B cell (primary cell): Measurements from ENCODE around the gene LIN37. TPM values are rescaled to one million over a fixed set of nuclear protein-coding genes. Genes with fewer than 3 reads are reported as not detected.

Experiments used
- ATAC-seq: fragments of 200-7000 bp; cut with Tn5 transposase; one replicate; pipeline ENCODE4 v1.10.0; 2021; ENCODE audit warnings: low read depth, mild to moderate bottlenecking, moderate number of reproducible peaks, moderate library complexity
- CTCF ChIA-PET: fragments of 350-600 bp; sonication (Branson Sonifier 250); formaldehyde crosslinking; loops from one replicate; lab custom pipeline; 2021; ENCODE audit warnings: antibody characterized with exemption, inconsistent platforms; lab: Charles Lee
- POLR2A ChIA-PET: fragments of 350-600 bp; sonication (Branson Sonifier 250); formaldehyde crosslinking; loops from one replicate; lab custom pipeline; 2021; ENCODE audit warnings: antibody characterized with exemption; lab: Charles Lee
- DNase-seq: peaks from one replicate; pipeline ENCODE4 v3.0.0; 2013
- H2AFZ ChIP-seq: 2 replicates; pipeline ENCODE4 v1.6.1; 2012; ENCODE audit warnings: mild to moderate bottlenecking, low read depth, low read length; ENCODE audit not compliant: insufficient read depth, poor library complexity, severe bottlenecking
- H3K27ac ChIP-seq, 2 donors: 1 replicate in 1 of 2; 2 replicates in 1 of 2; pipeline ENCODE4 v1.5.1; 2012 to 2013; ENCODE audit warnings: low read length in 2 of 2, mild to moderate bottlenecking in 2 of 2, moderate library complexity in 1 of 2
- H3K27me3 ChIP-seq, 4 experiments: fragments of 200-600 bp in 1 of 4; sonication (generic) in 1 of 4; replicated peaks in 1 of 4; 1 replicate in 2 of 4; 2 replicates in 2 of 4; pipeline versions ENCODE4 v1.6.1 to v1.7.0; 2013 to 2016; ENCODE audit warnings: low read length in 3 of 4, mild to moderate bottlenecking in 2 of 4, mixed read lengths in 1 of 4, moderate library complexity in 1 of 4; ENCODE audit not compliant: insufficient read depth in 4 of 4, control insufficient read depth in 3 of 4; ENCODE audit errors: control extremely low read depth in 1 of 4
- H3K36me3 ChIP-seq, 2 experiments: replicated peaks in 1 of 2; 1 replicate in 1 of 2; 2 replicates in 1 of 2; pipeline versions ENCODE4 v1.6.1 to v1.7.1; 2013; ENCODE audit warnings: low read length in 1 of 2; ENCODE audit not compliant: insufficient read depth in 2 of 2, control insufficient read depth in 1 of 2; ENCODE audit errors: control extremely low read depth in 1 of 2, extremely low read depth in 1 of 2
- H3K4me1 ChIP-seq, 2 donors: fragments of 200-600 bp in 1 of 2; sonication (generic) in 1 of 2; 1 replicate in 1 of 2; 2 replicates in 1 of 2; pipeline versions ENCODE4 v1.5.1 to v1.6.1; 2013 to 2017; ENCODE audit warnings: low read length in 2 of 2; ENCODE audit not compliant: control insufficient read depth in 2 of 2, insufficient read depth in 2 of 2
- H3K4me2 ChIP-seq: replicated peaks from 2 replicates; pipeline ENCODE3; 2012; ENCODE audit warnings: mild to moderate bottlenecking, low read depth, low read length; ENCODE audit not compliant: poor library complexity, severe bottlenecking
- H3K4me3 ChIP-seq, 5 experiments: fragments of 200-600 bp in 1 of 5; sonication (generic) in 1 of 5; 1 replicate in 3 of 5; 2 replicates in 2 of 5; pipeline versions ENCODE4 v1.5.1 to v1.7.0; 2011 to 2016; ENCODE audit warnings: low read length in 4 of 5, mild to moderate bottlenecking in 4 of 5, low read depth in 2 of 5, control low read depth in 1 of 5, moderate library complexity in 1 of 5; ENCODE audit not compliant: insufficient read depth in 1 of 5; ENCODE audit errors: control extremely low read depth in 1 of 5, extremely low read depth in 1 of 5
- H3K79me2 ChIP-seq: fragments of 200-600 bp; sonication (generic); one replicate; pipeline ENCODE4 v1.6.0; 2016; ENCODE audit warnings: low read length; ENCODE audit not compliant: control insufficient read depth, insufficient read depth
- H3K9ac ChIP-seq: fragments of 200-600 bp; sonication (generic); 2 replicates; pipeline ENCODE4 v1.6.1; 2017; ENCODE audit warnings: mild to moderate bottlenecking, low read length, moderate library complexity
- H3K9me3 ChIP-seq, 3 donors: one replicate each; pipeline versions ENCODE4 v1.6.1 to v1.7.1; 2013; ENCODE audit warnings: low read length in 2 of 3; ENCODE audit not compliant: control insufficient read depth in 2 of 3, insufficient read depth in 1 of 3; ENCODE audit errors: control extremely low read depth in 1 of 3
- H4K20me1 ChIP-seq: 2 replicates; pipeline ENCODE4 v1.6.0; 2012; ENCODE audit warnings: mild to moderate bottlenecking, low read length; ENCODE audit not compliant: insufficient read depth, control insufficient read depth, poor library complexity, severe bottlenecking
- H3K27ac Mint-ChIP-seq: one replicate; pipeline ENCODE4 v1.8.0; 2021; ENCODE audit warnings: mixed read lengths
- H3K27me3 Mint-ChIP-seq: one replicate; pipeline ENCODE4 v1.8.0; 2021; ENCODE audit warnings: mixed read lengths
- H3K4me1 Mint-ChIP-seq: one replicate; pipeline ENCODE4 v1.8.0; 2021; ENCODE audit warnings: mixed read lengths
- H3K4me3 Mint-ChIP-seq: one replicate; pipeline ENCODE4 v1.8.0; 2021; ENCODE audit warnings: mixed read lengths
- H3K9me3 Mint-ChIP-seq: one replicate; pipeline ENCODE4 v1.8.0; 2022; ENCODE audit warnings: mixed read lengths; ENCODE audit not compliant: insufficient read depth
- EZH2 ChIP-seq: IDR thresholded peaks from 2 replicates; pipeline ENCODE4 v1.6.1; 2012; ENCODE audit warnings: borderline replicate concordance, low read depth, mild to moderate bottlenecking, moderate library complexity, low read length; ENCODE audit not compliant: insufficient read depth, poor library complexity, severe bottlenecking
- WGBS: methylation state at CpG from one replicate; pipeline ENCODE4 v1.1.5; 2013; ENCODE audit warnings: missing lambda C conversion rate; ENCODE audit not compliant: insufficient coverage; 5-methylcytosine and 5-hydroxymethylcytosine counted together
- intact Hi-C: fragments of 100-400 bp; cut with micrococcal nuclease; formaldehyde crosslinking; loops from one replicate; pipeline ENCODE4 v1.10.0; 2022
- polyA plus RNA-seq: library from polyadenylated mRNA; depleted of rRNA; stranded (reverse); fragments of >200 nt; gene quantifications from 2 replicates; pipeline ENCODE4 v1.2.3, GENCODE V29; 2012
- total RNA-seq, 2 donors: library from RNA; stranded (reverse); fragments of 120-200 nt in 1 of 2; gene quantifications; 1 replicate in 1 of 2; 2 replicates in 1 of 2; pipeline versions ENCODE4 v1.2.3 to v1.2.4, GENCODE V29; 2013 to 2022
- TF ChIP-seq, protein P1 (sequence below): fragments of 200-600 bp; IDR thresholded peaks from one replicate; pipeline ENCODE4 v1.8.0; 2022; ENCODE audit warnings: antibody characterized with exemption, mild to moderate bottlenecking

Gene LIN37
- total and polyA plus RNA-seq, 2 donors (not counting 1 experiment from before 2014, with no cell fraction given) = 22.3 to 64.1 TPM

DNA sequence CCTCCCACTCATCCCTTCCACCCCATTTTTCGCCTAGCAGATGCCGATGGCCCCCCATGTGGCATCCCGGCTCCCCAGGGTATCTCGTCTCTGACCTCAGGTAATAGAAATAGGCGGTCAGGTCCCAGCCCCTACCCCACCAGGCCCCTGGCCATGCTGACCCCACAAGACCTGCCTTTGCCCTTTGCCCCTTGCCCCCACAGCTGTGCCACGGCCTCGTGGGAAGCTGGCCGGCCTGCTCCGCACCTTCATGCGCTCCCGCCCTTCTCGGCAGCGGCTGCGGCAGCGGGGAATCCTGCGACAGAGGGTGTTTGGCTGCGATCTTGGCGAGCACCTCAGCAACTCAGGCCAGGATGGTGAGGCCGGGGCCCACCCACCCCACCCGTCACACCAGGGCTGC, 32.3 kb downstream of the LIN37 start:
- Mint-ChIP-seq H3K27me3 (no peaks in the 10 kb centered on the region), H3K27ac (no peak overlapping the region), H3K4me3 (no peak overlapping the region), H3K9me3 (no peaks in the 10 kb centered on the region), H3K4me1 (peaks cover 2% of the 10 kb centered on the region)
- ChIA-PET CTCF (no interaction called here), POLR2A (no interaction called here)
- H4K20me1 ChIP-seq = no peaks in the 10 kb centered on the region
- peaks cover 4% of the 10 kb centered on the region for H3K79me2 ChIP-seq
- H3K27me3 ChIP-seq = no peaks in the 10 kb centered on the region
- no peak overlapping the region for H3K4me3 ChIP-seq
- no peak overlapping the region for H3K4me2 ChIP-seq
- H3K27ac ChIP-seq = no peak overlapping the region
- TF ChIP-seq EZH2 = no peak
- TF ChIP-seq, protein P1, sequence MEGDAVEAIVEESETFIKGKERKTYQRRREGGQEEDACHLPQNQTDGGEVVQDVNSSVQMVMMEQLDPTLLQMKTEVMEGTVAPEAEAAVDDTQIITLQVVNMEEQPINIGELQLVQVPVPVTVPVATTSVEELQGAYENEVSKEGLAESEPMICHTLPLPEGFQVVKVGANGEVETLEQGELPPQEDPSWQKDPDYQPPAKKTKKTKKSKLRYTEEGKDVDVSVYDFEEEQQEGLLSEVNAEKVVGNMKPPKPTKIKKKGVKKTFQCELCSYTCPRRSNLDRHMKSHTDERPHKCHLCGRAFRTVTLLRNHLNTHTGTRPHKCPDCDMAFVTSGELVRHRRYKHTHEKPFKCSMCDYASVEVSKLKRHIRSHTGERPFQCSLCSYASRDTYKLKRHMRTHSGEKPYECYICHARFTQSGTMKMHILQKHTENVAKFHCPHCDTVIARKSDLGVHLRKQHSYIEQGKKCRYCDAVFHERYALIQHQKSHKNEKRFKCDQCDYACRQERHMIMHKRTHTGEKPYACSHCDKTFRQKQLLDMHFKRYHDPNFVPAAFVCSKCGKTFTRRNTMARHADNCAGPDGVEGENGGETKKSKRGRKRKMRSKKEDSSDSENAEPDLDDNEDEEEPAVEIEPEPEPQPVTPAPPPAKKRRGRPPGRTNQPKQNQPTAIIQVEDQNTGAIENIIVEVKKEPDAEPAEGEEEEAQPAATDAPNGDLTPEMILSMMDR = no peak
- no peak overlapping the region for H2AFZ ChIP-seq
- no peak for DNase-seq
- no peak for ATAC-seq
- intact Hi-C loops = no loop called here
- 97% methylated on average over 18 of the region's 20 CpGs for WGBS
- H3K9ac ChIP-seq = no peak overlapping the region
- H3K36me3 ChIP-seq = peaks cover 0 to 5% of the 10 kb centered on the region in 2 experiments
- no peaks in the 10 kb centered on the region for H3K9me3 ChIP-seq
- peaks cover 6 to 8% of the 10 kb centered on the region in 2 donors for H3K4me1 ChIP-seq

DNA sequence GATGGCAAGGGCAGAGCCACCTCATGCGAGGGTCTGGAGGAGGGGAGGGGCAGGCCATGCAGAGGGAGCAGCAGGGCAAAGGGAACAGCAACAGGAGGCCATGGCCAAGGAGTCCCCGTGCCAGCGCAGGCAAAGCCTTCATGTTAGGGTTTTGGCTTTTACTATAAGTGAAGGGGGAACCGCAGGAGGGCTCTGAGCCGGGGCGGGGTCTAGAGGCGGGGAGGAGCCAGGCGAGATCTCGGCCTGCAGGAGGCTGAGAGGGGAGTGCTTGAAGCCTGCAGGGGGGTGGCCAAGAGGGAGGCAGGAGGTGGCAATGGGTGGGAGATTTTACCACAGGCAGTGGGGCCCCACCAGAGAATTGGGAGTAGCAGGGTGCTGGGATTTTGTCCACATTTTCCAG, 33.3 kb downstream of the LIN37 start:
- Histone ChIP-seq H3K27me3 (no peaks in the 10 kb centered on the region), H3K9me3 (no peaks in the 10 kb centered on the region), H4K20me1 (no peaks in the 10 kb centered on the region), H3K9ac (no peak overlapping the region), H3K36me3 (peaks cover 0 to 5% of the 10 kb centered on the region in 2 experiments), H3K79me2 (no peaks in the 10 kb centered on the region), H3K4me2 (no peak overlapping the region), H3K4me3 (no peak overlapping the region), H3K4me1 (no peaks in the 10 kb centered on the region), H3K27ac (no peak overlapping the region), H2AFZ (no peak overlapping the region)
- TF ChIP-seq EZH2 = no peak
- TF ChIP-seq, protein P1 = no peak
- no peaks in the 10 kb centered on the region for H3K4me1 Mint-ChIP-seq
- WGBS = 97% methylated on average over 6 of the region's 9 CpGs
- no peaks in the 10 kb centered on the region for H3K27me3 Mint-ChIP-seq
- intact Hi-C loops = no loop called here
- DNase-seq (no peak), ATAC-seq (no peak)
- H3K9me3 Mint-ChIP-seq = no peaks in the 10 kb centered on the region
- no peak overlapping the region for H3K4me3 Mint-ChIP-seq
- ChIA-PET POLR2A (no interaction called here), CTCF (no interaction called here)
- H3K27ac Mint-ChIP-seq = no peak overlapping the region
